GM12864 (cell line): ENCODE data around the gene GJA4.

Experiments
- DNase-seq: peaks from one replicate; pipeline ENCODE4 v3.0.0-alpha.2; 2011; ENCODE audit warnings: low read depth
- H3K4me3 ChIP-seq: 2 replicates; pipeline ENCODE4 v1.5.1; 2011; ENCODE audit warnings: mild to moderate bottlenecking, low read depth, low read length, control low read depth
- CTCF ChIP-seq: IDR thresholded peaks from 2 replicates; pipeline ENCODE4 v1.5.1; 2011; ENCODE audit warnings: low read depth, mild to moderate bottlenecking, moderate library complexity, low read length, control low read depth, inconsistent platforms; ENCODE audit errors: missing control alignments

Gene GJA4

GRCh38 chr1:34792868-34793727, at the start of gene GJA4:
Gene GJA4 (plus strand): TSS chr1:34792999. CDS start chr1:34794214, 1,215 bp downstream.
- no peak for DNase-seq
- no peak within 1 kb of the TSS for H3K4me3 ChIP-seq
- no peak for TF ChIP-seq CTCF

- H3K4me3 ChIP-seq: no peak overlapping the region
- no peak for TF ChIP-seq CTCF
- DNase-seq: no peak
Observed at GRCh38 chr1:34743775-34744174, 49.0 kb upstream of the GJA4 start.

DNA sequence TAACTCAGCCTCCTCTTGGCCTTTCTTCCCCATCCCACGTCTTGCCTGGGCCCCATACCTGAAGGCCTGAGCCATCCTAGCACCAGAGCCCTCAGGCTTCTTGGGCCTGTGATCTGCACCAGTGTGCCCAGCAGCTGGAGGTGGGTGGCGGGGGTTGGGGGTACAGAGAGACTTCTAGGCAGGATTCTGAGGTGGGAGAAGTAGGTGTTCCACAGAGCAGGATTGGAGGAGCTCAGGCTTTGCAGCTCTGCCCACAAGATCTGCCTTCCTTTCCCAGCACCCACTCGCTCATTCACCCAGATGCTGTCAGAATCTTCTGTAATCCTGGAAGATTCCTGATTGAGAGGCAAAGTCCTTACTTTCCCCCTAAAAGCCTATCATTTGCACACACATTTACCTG, 47.9 kb upstream of the GJA4 start:
- TF ChIP-seq CTCF: no peak
- H3K4me3 ChIP-seq: no peak overlapping the region
- no peak for DNase-seq

- H3K4me3 ChIP-seq: no peak overlapping the region
- TF ChIP-seq CTCF: no peak
- DNase-seq: no peak
Observed at GRCh38 chr1:34745666-34746065, 47.1 kb upstream of the GJA4 start.

DNA sequence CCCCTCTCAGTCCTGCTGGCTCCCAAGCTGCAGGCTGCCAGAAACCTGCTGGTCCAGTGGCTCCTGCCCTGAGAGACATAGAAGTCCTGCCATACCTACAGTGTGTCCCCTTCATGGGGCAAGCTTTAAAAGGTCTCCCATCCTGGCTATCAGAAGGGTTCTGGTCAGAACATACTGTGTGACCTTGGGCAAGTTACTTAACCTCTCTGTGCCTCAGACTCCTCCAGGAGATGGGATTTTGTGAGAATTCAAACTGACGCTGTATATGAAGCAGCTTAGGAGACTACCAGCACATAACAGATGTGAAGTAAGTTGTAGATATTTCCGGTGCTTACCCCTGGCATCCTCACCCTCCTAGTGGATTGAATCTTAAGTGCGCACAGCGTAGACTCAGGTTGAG, 46.7 kb upstream of the GJA4 start:
- no peak overlapping the region for H3K4me3 ChIP-seq
- no peak for DNase-seq
- no peak for TF ChIP-seq CTCF

DNA sequence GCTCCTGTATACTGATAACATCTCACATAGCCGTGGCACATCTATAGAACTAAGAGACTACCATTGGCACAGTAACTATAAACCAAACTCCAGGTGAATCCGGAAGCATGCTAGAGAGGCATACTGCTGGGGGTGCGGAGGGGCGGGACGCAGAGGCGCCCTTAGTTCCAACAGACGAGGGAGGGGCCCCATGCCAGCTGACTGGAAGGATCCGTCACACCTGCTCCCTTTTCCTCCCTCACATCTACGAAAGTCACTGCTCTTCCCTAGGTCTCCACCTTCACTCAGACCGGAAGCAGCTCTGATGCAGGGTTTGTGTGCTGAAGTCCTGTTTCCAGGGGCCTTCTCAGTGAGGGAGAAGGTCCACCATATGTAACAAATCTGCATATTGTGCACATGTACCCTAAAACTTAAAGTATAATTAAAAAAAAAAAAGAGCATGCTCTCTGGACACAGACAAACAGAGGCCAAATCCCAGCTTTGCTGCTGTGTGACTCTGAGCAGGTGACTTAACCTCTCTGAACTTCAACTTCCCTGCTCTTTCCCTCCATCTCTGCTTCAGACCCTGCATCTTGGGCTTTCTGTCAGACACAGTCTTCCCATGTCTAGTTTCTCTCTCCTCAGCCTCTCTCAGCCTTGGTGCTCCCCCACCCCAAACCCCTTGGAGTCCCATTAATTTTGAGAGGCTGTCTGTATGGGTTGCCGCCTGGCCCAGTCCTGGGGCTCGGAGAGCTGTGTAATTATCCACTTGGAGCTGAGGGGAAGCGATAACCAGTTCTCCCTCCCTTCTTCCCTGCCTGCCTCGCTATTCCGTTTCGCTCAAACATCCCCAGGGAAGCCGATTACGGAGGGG, 45.8 kb upstream of the GJA4 start:
- no peak for TF ChIP-seq CTCF
- DNase-seq: no peak
- no peak overlapping the region for H3K4me3 ChIP-seq
